Measurements from ENCODE around the gene IL17RE. TPM values are rescaled to one million over a fixed set of nuclear protein-coding genes. Genes with fewer than 3 reads are reported as not detected.

IL17RE gene
- total and polyA plus RNA-seq, 12 donors: 0.22 to 4.3 (median 1.5) TPM

DNA sequence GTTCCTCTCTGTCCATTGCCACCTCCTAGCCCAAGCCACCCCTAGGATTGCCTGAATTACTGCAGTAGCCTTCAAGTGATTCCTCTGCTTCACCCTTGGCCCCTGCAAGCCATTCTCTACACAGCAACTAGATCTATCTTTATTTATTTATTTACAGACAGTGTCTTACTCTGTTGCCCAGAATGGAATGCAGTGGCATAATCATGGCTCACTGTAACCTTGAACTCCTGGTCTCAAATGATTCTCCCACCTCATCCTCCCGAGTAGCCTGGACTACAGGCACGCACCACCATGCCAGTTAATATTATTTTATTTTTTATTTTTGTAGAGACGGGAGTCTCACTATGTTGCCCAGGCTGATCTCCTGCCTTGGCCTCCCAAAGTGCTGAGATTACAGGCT, 14.1 kb upstream of the IL17RE start:
- Histone ChIP-seq H3K9me3 (replicated peaks in 1 of 3) (no peaks in the 10 kb centered on the region), H3K27ac (peak overlapping the region; percentile 0 to 98 (median 77)), H3K4me1 (replicated peaks in 1 of 2) (peaks cover 18 to 54% of the 10 kb centered on the region in 2 donors), H3K4me3 (no peak overlapping the region), H3K27me3 (no peaks in the 10 kb centered on the region), H3K36me3 (replicated peaks in 1 of 2) (peaks cover 0 to 8% of the 10 kb centered on the region in 2 donors)
- TF ChIP-seq POLR2A (IDR thresholded peaks at IDR 0.05): no peak
- TF ChIP-seq, protein P1, sequence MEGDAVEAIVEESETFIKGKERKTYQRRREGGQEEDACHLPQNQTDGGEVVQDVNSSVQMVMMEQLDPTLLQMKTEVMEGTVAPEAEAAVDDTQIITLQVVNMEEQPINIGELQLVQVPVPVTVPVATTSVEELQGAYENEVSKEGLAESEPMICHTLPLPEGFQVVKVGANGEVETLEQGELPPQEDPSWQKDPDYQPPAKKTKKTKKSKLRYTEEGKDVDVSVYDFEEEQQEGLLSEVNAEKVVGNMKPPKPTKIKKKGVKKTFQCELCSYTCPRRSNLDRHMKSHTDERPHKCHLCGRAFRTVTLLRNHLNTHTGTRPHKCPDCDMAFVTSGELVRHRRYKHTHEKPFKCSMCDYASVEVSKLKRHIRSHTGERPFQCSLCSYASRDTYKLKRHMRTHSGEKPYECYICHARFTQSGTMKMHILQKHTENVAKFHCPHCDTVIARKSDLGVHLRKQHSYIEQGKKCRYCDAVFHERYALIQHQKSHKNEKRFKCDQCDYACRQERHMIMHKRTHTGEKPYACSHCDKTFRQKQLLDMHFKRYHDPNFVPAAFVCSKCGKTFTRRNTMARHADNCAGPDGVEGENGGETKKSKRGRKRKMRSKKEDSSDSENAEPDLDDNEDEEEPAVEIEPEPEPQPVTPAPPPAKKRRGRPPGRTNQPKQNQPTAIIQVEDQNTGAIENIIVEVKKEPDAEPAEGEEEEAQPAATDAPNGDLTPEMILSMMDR (IDR thresholded peaks at IDR 0.05): no peak
- DNase-seq: peak in 2 of 7 donors; percentile 36 to 37
- WGBS, 4 donors: 66 to 80% (median 76%) methylated on average over 3 of the region's 3 CpGs
- intact Hi-C loops (cut with DNase I): no loop called here

DNA sequence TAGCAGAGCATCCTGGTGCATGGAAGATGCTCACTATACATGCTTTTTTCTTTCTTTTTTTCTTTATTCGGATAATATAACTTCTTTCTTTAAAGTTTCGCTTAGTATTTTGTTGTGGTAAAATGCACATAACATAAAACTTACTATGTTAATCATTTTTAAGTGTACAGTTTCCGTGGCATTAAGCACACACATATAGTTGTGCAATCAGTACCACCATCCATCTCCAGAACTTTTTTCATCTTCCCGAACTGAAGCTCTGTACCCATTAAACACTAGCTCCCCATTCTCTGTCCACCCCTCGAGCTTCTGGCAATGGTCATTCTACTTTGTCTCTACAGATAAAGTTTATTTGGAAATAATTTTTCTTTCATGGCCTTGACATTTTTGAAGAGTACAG, 13.2 kb upstream of the IL17RE start:
- DNase-seq: peak in 2 of 7 donors; percentile 26 to 49

DNA sequence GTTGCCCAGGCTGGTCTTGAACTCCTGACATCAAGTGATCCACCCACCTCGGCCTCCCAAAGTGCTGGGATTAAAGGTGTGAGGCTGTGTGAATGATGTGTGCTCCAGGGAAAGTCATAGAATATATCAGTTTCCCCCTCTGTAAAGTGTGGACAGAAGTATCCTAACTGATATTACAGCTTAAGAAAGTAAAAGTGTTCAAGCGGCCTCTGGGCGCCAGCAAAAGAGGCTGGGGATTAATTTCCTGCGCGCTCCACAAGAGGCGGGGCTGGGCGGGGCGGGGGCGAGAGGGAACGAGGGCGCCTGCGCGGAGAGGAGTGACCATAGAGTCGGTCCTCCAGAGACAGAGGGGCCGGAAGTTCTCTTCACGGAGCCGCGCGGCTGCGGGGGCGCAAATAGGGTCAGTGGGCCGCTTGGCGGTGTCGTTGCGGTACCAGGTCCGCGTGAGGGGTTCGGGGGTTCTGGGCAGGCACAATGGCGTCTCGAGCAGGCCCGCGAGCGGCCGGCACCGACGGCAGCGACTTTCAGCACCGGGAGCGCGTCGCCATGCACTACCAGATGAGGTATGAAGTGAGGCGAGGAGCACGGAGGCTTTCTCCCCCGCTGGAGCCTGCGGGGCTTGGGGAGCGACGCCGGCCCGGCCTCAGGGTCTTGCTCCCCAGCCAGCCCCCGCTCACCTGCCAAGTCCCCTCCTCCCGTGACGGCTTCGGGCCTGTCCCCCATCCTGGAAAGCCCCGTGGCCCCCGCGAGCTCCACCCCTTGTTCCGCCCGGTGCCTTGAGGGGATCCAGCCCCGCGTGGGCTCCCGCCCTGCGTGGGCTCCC, 12.2 kb upstream of the IL17RE start, which contains the start of gene JAGN1:
Gene JAGN1, plus strand, starts transcription at position 362 of the 823 bp plus-strand sequence. Its CDS starts 113 bp downstream, at position 475.
- peaks cover 0 to 13% of the 10 kb centered on the region in 2 donors for H3K36me3 ChIP-seq (replicated peaks in 1 of 2)
- no peaks in the 10 kb centered on the region for H3K9me3 ChIP-seq (replicated peaks in 1 of 3)
- H3K27ac ChIP-seq: peak within 1 kb of the TSS; percentile 75 to 98 (median 93)
- intact Hi-C loops (cut with DNase I): no loop called here
- peak within 1 kb of the TSS; percentile 70 to 99 (median 90) for H3K4me3 ChIP-seq
- 0 to 8% (median 0%) methylated on average over 1 to 62 of the region's 62 CpGs for WGBS, 4 donors
- peaks cover 19 to 48% of the 10 kb centered on the region in 2 donors for H3K4me1 ChIP-seq (replicated peaks in 1 of 2)
- DNase-seq: peak; percentile 90 to 96 (median 91)
- TF ChIP-seq, protein P1 (IDR thresholded peaks at IDR 0.05): no peak
- TF ChIP-seq POLR2A (IDR thresholded peaks at IDR 0.05): peak; percentile 87 to 96
- H3K27me3 ChIP-seq: no peaks in the 10 kb centered on the region

More for the DNA sequence above, 13.2 kb upstream of the IL17RE start:
- H3K4me1 ChIP-seq (replicated peaks in 1 of 2): peaks cover 19 to 52% of the 10 kb centered on the region in 2 donors
- H3K27ac ChIP-seq: peak overlapping the region in 4 of 5 donors; percentile 51 to 98 (median 94)
- TF ChIP-seq, protein P1 (IDR thresholded peaks at IDR 0.05): no peak
- no peak for TF ChIP-seq POLR2A (IDR thresholded peaks at IDR 0.05)
- H3K4me3 ChIP-seq: no peak overlapping the region
- 48 to 52% (median 50%) methylated on average over 5 of the region's 5 CpGs for WGBS, 4 donors
- H3K36me3 ChIP-seq (replicated peaks in 1 of 2): peaks cover 0 to 13% of the 10 kb centered on the region in 2 donors
- intact Hi-C loops (cut with DNase I): no loop called here
- no peaks in the 10 kb centered on the region for H3K27me3 ChIP-seq
- no peaks in the 10 kb centered on the region for H3K9me3 ChIP-seq (replicated peaks in 1 of 3)

DNA sequence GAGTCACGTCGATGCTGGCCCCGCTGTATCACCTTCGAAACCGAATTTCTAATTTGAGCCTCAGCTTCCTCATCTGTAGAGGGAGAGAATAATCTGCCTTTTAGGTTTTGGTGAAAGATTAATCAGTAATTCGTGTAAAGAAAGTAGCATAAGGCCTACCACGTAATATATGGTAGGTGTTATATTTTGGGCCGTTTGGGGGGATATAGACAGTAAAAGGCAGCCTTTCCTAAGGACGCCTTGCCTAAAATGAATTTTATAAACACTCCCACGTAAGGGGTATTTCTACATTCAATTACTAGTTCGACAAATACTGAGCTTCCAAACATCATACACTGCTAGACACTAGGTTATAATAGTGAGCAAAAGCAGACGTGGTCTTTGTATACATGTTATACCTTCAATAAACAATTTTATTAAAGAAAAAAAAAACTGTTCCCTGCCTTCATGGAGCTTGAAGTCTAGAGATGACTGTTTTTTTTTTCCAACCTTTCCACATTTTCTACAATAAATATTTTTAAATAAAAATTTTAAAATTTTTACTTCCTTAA, 11.5 kb upstream of the IL17RE start:
- Histone ChIP-seq H3K27me3 (no peaks in the 10 kb centered on the region), H3K9me3 (replicated peaks in 1 of 3) (no peaks in the 10 kb centered on the region), H3K4me3 (peak overlapping the region; percentile 70 to 99 (median 90)), H3K36me3 (replicated peaks in 1 of 2) (peaks cover 0 to 13% of the 10 kb centered on the region in 2 donors), H3K27ac (peak overlapping the region; percentile 75 to 98 (median 93)), H3K4me1 (replicated peaks in 1 of 2) (peaks cover 19 to 48% of the 10 kb centered on the region in 2 donors)
- DNase-seq: no peak
- WGBS, 4 donors: 10 to 15% (median 10%) methylated on average over 10 to 12 of the region's 12 CpGs
- TF ChIP-seq POLR2A (IDR thresholded peaks at IDR 0.05): no peak
- TF ChIP-seq, protein P1 (IDR thresholded peaks at IDR 0.05): no peak
- intact Hi-C loops (cut with DNase I): no loop called here
